ENCODE measurements around the gene DCHS1. TPM values are rescaled to one million over a fixed set of nuclear protein-coding genes. Genes with fewer than 3 reads are reported as not detected.
A peak's percentile ranks its signal among the peaks of the same experiment; 100 is the strongest.

Gene DCHS1
- polyA plus RNA-seq, 1 experiment, result 7.3 TPM

- POLR2A ChIA-PET, result no interaction called here
- CTCF ChIA-PET, result interaction anchor here (0.6 to 1.4 kb wide), 2 partner anchors 8 to 45 kb away, joined by 4 read pairs; partner anchors contain the start of gene MRPL17
These were observed 17.7 kb downstream of the DCHS1 start for GRCh38 chr11:6637871-6638270.

GRCh38 chr11:6636480-6636879 is 19.1 kb downstream of the DCHS1 start:
- ChIA-PET CTCF (interaction anchor here (0.9 to 1.4 kb wide), 3 partner anchors 10 to 105 kb away, joined by 3 to 4 read pairs (median 3); no protein-coding TSS in a partner anchor), POLR2A (no interaction called here)
- H3K4me3 ChIP-seq (ENCODE audit: low read depth, low read length), result no peak overlapping the region
- TF ChIP-seq CTCF (IDR thresholded peaks at IDR 0.05; ENCODE audit: insufficient read depth, low read depth, low read length), result no peak
- no peaks in the 10 kb centered on the region for H3K27me3 ChIP-seq (ENCODE audit: control insufficient read depth, insufficient read depth, low read length)
- peaks cover 4% of the 10 kb centered on the region; the same call in 1 of the 2 replicates for H3K36me3 ChIP-seq (ENCODE audit: control insufficient read depth, insufficient read depth, low read length)
- DNase-seq (ENCODE audit: low read depth), result no peak

More at GRCh38 chr11:6637871-6638270, 17.7 kb downstream of the DCHS1 start:
- Histone ChIP-seq H3K27me3 (ENCODE audit: control insufficient read depth, insufficient read depth, low read length) (no peaks in the 10 kb centered on the region), H3K36me3 (ENCODE audit: control insufficient read depth, insufficient read depth, low read length) (peaks cover 2% of the 10 kb centered on the region; the same call in 1 of the 2 replicates), H3K4me3 (ENCODE audit: low read depth, low read length) (no peak overlapping the region)
- peak; percentile 94 for DNase-seq (ENCODE audit: low read depth)
- TF ChIP-seq CTCF (IDR thresholded peaks at IDR 0.05; ENCODE audit: insufficient read depth, low read depth, low read length), result no peak

- H3K27me3 ChIP-seq (ENCODE audit: control insufficient read depth, insufficient read depth, low read length), result no peaks in the 10 kb centered on the region
- TF ChIP-seq CTCF (IDR thresholded peaks at IDR 0.05; ENCODE audit: insufficient read depth, low read depth, low read length), result no peak
- DNase-seq (ENCODE audit: low read depth), result no peak
- POLR2A ChIA-PET, result no interaction called here
- peaks cover 6% of the 10 kb centered on the region for H3K36me3 ChIP-seq (ENCODE audit: control insufficient read depth, insufficient read depth, low read length)
- no peak overlapping the region for H3K4me3 ChIP-seq (ENCODE audit: low read depth, low read length)
- CTCF ChIA-PET, result interaction anchor here (0.6 to 1.3 kb wide), 5 partner anchors 12 to 48 kb away, joined by 3 to 5 read pairs (median 4); partner anchors contain the start of genes MRPL17 and TPP1
These were observed 20.3 kb downstream of the DCHS1 start for GRCh38 chr11:6635082-6635932.

- H3K27me3 ChIP-seq (ENCODE audit: control insufficient read depth, insufficient read depth, low read length), result no peaks in the 10 kb centered on the region
- DNase-seq (ENCODE audit: low read depth), result no peak
- ChIA-PET POLR2A (no interaction called here), CTCF (interaction anchor here (1.3 kb wide), 1 partner anchor 11 kb away, joined by 3 read pairs; no protein-coding TSS in a partner anchor)
- H3K4me3 ChIP-seq (ENCODE audit: low read depth, low read length), result no peak overlapping the region
- H3K36me3 ChIP-seq (ENCODE audit: control insufficient read depth, insufficient read depth, low read length), result peaks cover 6% of the 10 kb centered on the region
- no peak for TF ChIP-seq CTCF (IDR thresholded peaks at IDR 0.05; ENCODE audit: insufficient read depth, low read depth, low read length)
These were observed 21.1 kb downstream of the DCHS1 start for GRCh38 chr11:6634534-6634933.

All from BJ (cell line).